K562 (cell line): ENCODE measurements around the gene RPF1. TPM values are rescaled to one million over a fixed set of nuclear protein-coding genes. Genes with fewer than 3 reads are reported as not detected.
A peak's percentile ranks its signal among the peaks of the same experiment; 100 is the strongest.

Experiments
- ATF3 ChIP-seq, 2 experiments: fragments of 450-650 bp in 1 of 2; sonication (generic) in 1 of 2; formaldehyde crosslinking in 1 of 2; IDR thresholded peaks in 1 of 2; conservative IDR thresholded peaks in 1 of 2; 2 replicates each; pipeline versions ENCODE4 v1.6.1 to v1.8.1; 2016 to 2023; ENCODE audit warnings: mild to moderate bottlenecking in 2 of 2, moderate library complexity in 2 of 2, inconsistent platforms in 1 of 2, missing genetic modification reagents in 1 of 2
- CXXC5 ChIP-seq: fragments of 250-450 bp; sonication (Bioruptor Pico); IDR thresholded peaks from 2 replicates; pipeline ENCODE4 v1.8.0; 2022; ENCODE audit warnings: inconsistent platforms, mild to moderate bottlenecking, moderate library complexity
- FOS ChIP-seq: IDR thresholded peaks from 3 replicates; pipeline ENCODE4 v1.6.1; 2011; ENCODE audit not compliant: insufficient read length; ENCODE audit errors: extremely low read depth
- FOXA1 ChIP-seq: fragments of 450-650 bp; IDR thresholded peaks from 2 replicates; pipeline ENCODE4 v1.6.1; 2016; ENCODE audit warnings: mild to moderate bottlenecking, borderline replicate concordance
- GTF2E2 ChIP-seq: fragments of 200-800 bp; sonication (Bioruptor generic); IDR thresholded peaks from 2 replicates; pipeline ENCODE4 v1.6.1; 2016; ENCODE audit warnings: missing genetic modification characterization, missing compliant biosample characterization
- GTF3C2 ChIP-seq: IDR thresholded peaks from 3 replicates; pipeline ENCODE4 v1.6.1; 2011; ENCODE audit warnings: borderline replicate concordance, mild to moderate bottlenecking, moderate library complexity; ENCODE audit not compliant: insufficient read length; ENCODE audit errors: extremely low read depth
- HNRNPUL1 ChIP-seq: fragments of 200-400 bp; formaldehyde crosslinking; IDR thresholded peaks from 2 replicates; pipeline ENCODE4 v1.6.1; 2017; ENCODE audit warnings: low read length
- KHSRP ChIP-seq: fragments of 450-650 bp; IDR thresholded peaks from 2 replicates; pipeline ENCODE4 v1.6.1; 2017
- LEF1 ChIP-seq: fragments of 450-650 bp; IDR thresholded peaks from 2 replicates; pipeline ENCODE4 v1.6.1; 2016; ENCODE audit warnings: mild to moderate bottlenecking
- MTA1 ChIP-seq: fragments of 450-650 bp; IDR thresholded peaks from 2 replicates; pipeline ENCODE4 v1.6.1; 2017; ENCODE audit warnings: borderline replicate concordance
- MXI1 ChIP-seq: IDR thresholded peaks from 2 replicates; pipeline ENCODE4 v1.6.1; 2011; ENCODE audit warnings: low read depth, mild to moderate bottlenecking, improper control_type of control experiment, low read length
- MYBL2 ChIP-seq, 2 experiments: fragments of 450-650 bp in 1 of 2; sonication (generic) in 1 of 2; formaldehyde crosslinking in 1 of 2; IDR thresholded peaks; 2 replicates each; pipeline versions ENCODE4 v1.6.1 to v1.8.1; 2017 to 2022; ENCODE audit warnings: borderline replicate concordance in 1 of 2, inconsistent platforms in 1 of 2, low read depth in 1 of 2, mild to moderate bottlenecking in 1 of 2, missing genetic modification reagents in 1 of 2, moderate library complexity in 1 of 2
- NCOA4 ChIP-seq: fragments of 450-650 bp; IDR thresholded peaks from 2 replicates; pipeline ENCODE4 v1.6.1; 2018; ENCODE audit warnings: mild to moderate bottlenecking; ENCODE audit not compliant: partially characterized antibody
- NFIC ChIP-seq: fragments of 450-650 bp; IDR thresholded peaks from 2 replicates; pipeline ENCODE4 v1.6.1; 2017; ENCODE audit warnings: mild to moderate bottlenecking, inconsistent platforms
- PPARD ChIP-seq: fragments of 250-450 bp; sonication (Bioruptor Pico); IDR thresholded peaks from 2 replicates; pipeline ENCODE4 v1.8.0; 2022; ENCODE audit warnings: inconsistent platforms, mild to moderate bottlenecking, moderate library complexity
- SP2 ChIP-seq: IDR thresholded peaks from 2 replicates; pipeline ENCODE4 v1.6.1; 2011; ENCODE audit warnings: mild to moderate bottlenecking, low read depth, low read length, moderate library complexity; ENCODE audit not compliant: poor library complexity, severe bottlenecking; ENCODE audit errors: extremely low read depth
- TFAP4 ChIP-seq: sonication (generic); formaldehyde crosslinking; IDR thresholded peaks from 2 replicates; pipeline ENCODE4 v1.8.0; 2022; ENCODE audit warnings: missing genetic modification reagents, mild to moderate bottlenecking, moderate library complexity, borderline replicate concordance
- ZBTB2 ChIP-seq: fragments of 450-650 bp; IDR thresholded peaks from 2 replicates; pipeline ENCODE4 v1.6.1; 2016; ENCODE audit warnings: antibody characterized with exemption
- ZNF217 ChIP-seq: sonication (generic); formaldehyde crosslinking; IDR thresholded peaks from 2 replicates; pipeline ENCODE4 v1.8.0; 2022; ENCODE audit warnings: mild to moderate bottlenecking, missing genetic modification reagents
- ZNF586 ChIP-seq: fragments of 450-650 bp; formaldehyde crosslinking; conservative IDR thresholded peaks from 2 replicates; pipeline ENCODE4 v1.4.0; 2020; ENCODE audit warnings: mild to moderate bottlenecking, moderate library complexity
- polyA plus RNA-seq, 8 experiments: library from polyadenylated mRNA; depleted of rRNA in 4 of 8; stranded (reverse) in 5 of 8; unstranded in 3 of 8; fragments of >200 nt; fragmentation: Nextera tagmentation in 2 of 8; fragmentation: Illumina TruSeq in 1 of 8; extraction: Ambion mirVana in 2 of 8; extraction: Trizol in 1 of 8; gene quantifications; 2 replicates each; pipeline versions ENCODE4 v1.2.1 to v1.2.3, GENCODE V29; 2011 to 2014; ENCODE audit warnings: inconsistent platforms in 1 of 8, missing spikeins in 1 of 8
- total RNA-seq, 7 experiments: library from RNA; depleted of rRNA in 6 of 7; stranded (reverse); fragments of >200 nt in 6 of 7; fragmentation: Illumina TruSeq in 2 of 7; extraction: Trizol in 2 of 7; gene quantifications; 2 replicates each; pipeline versions ENCODE4 v1.2.1 to v1.2.3, GENCODE V29; 2011 to 2021; ENCODE audit warnings: low replicate concordance in 1 of 7

The RPF1 gene
- total and polyA plus RNA-seq, 9 of the 15 experiments (the other 6 are each of a cell fraction or from before 2014, with no cell fraction given) = 52.4 to 156 (median 90.2) TPM

GRCh38 chr1:84478876-84479868, at the start of gene RPF1 (continued):
- TF ChIP-seq SP2 = no peak
- peak; percentile 37 for TF ChIP-seq TFAP4 (CRISPR knock-in tag)
- TF ChIP-seq PPARD (CRISPR knock-in tag) = no peak
- TF ChIP-seq MTA1 = no peak
- peak; percentile 29; the same call in 1 of the 2 replicates for TF ChIP-seq ZBTB2
- TF ChIP-seq FOS = no peak
- peak; percentile 76; the same call in 1 of the 2 replicates for TF ChIP-seq GTF2E2 (tag)
- no peak for TF ChIP-seq GTF3C2
- TF ChIP-seq MXI1 = no peak
- no peak for TF ChIP-seq ZNF586 (CRISPR knock-in tag)
- TF ChIP-seq NCOA4 = no peak
- TF ChIP-seq FOXA1 = no peak
- no peak for TF ChIP-seq KHSRP
- TF ChIP-seq NFIC = peak; percentile 42
- no peak for TF ChIP-seq MYBL2 (IDR thresholded peaks at IDR 0.05; ENCODE audit: low read depth)
- no peak for TF ChIP-seq MYBL2 (CRISPR knock-in tag; IDR thresholded peaks at IDR 0.05; ENCODE audit: borderline replicate concordance)
- TF ChIP-seq HNRNPUL1 = no peak
- peak; percentile 35; the same call in 1 of the 2 replicates for TF ChIP-seq LEF1
- TF ChIP-seq ATF3 (IDR thresholded peaks at IDR 0.05) = no peak
- 0 out of 2 replicates have a peak, but pooled peaks have one; percentile 15 for TF ChIP-seq ATF3 (CRISPR knock-in tag; conservative IDR thresholded peaks at IDR 0.05)
- peak; percentile 80 for TF ChIP-seq CXXC5 (CRISPR knock-in tag)
- no peak for TF ChIP-seq ZNF217 (CRISPR knock-in tag)
